ENCODE measurements around the gene H2AZ1. TPM values are rescaled to one million over a fixed set of nuclear protein-coding genes. Genes with fewer than 3 reads are reported as not detected.

Gene H2AZ1
- total RNA-seq (2014; rRNA removed; shearing (Covaris generic)), result 793 and 1,194 TPM in 2 replicates

- peak; percentile 94 for DNase-seq
- Histone ChIP-seq H3K36me3 (replicated peaks; ENCODE audit: control insufficient read depth, insufficient read depth, low read length) (peaks cover 8% of the 10 kb centered on the region), H3K27me3 (ENCODE audit: control insufficient read depth, insufficient read depth, low read length) (no peaks in the 10 kb centered on the region)
These were observed at the start of gene H2AZ1 for GRCh38 chr4:99949999-99950912. Gene H2AZ1 (minus strand): TSS chr4:99950275. CDS start chr4:99950170, 105 bp downstream.

GRCh38 chr4:99998062-99998867, 48.2 kb upstream of the H2AZ1 start:
- peak; percentile 13 for DNase-seq
- Histone ChIP-seq H3K4me3 (ENCODE audit: insufficient read depth, low read depth, low read length) (no peak overlapping the region), H3K27me3 (ENCODE audit: control insufficient read depth, insufficient read depth, low read length) (no peaks in the 10 kb centered on the region), H3K36me3 (replicated peaks; ENCODE audit: control insufficient read depth, insufficient read depth, low read length) (no peaks in the 10 kb centered on the region)

More at GRCh38 chr4:99949999-99950912, at the start of gene H2AZ1:
- H3K4me3 ChIP-seq (ENCODE audit: insufficient read depth, low read depth, low read length), result peak within 1 kb of the TSS; percentile 88

- Histone ChIP-seq H3K4me3 (ENCODE audit: insufficient read depth, low read depth, low read length) (no peak overlapping the region), H3K27me3 (ENCODE audit: control insufficient read depth, insufficient read depth, low read length) (no peaks in the 10 kb centered on the region), H3K36me3 (replicated peaks; ENCODE audit: control insufficient read depth, insufficient read depth, low read length) (no peaks in the 10 kb centered on the region)
- no peak for DNase-seq
These were observed 41.7 kb upstream of the H2AZ1 start for GRCh38 chr4:99991741-99992140.

- DNase-seq, result no peak
These were observed 37.6 kb upstream of the H2AZ1 start for GRCh38 chr4:99987681-99988080.

GRCh38 chr4:99986792-99987191, 36.7 kb upstream of the H2AZ1 start:
- H3K4me3 ChIP-seq (ENCODE audit: insufficient read depth, low read depth, low read length), result no peak overlapping the region
- H3K36me3 ChIP-seq (replicated peaks; ENCODE audit: control insufficient read depth, insufficient read depth, low read length), result no peaks in the 10 kb centered on the region
- H3K27me3 ChIP-seq (ENCODE audit: control insufficient read depth, insufficient read depth, low read length), result no peaks in the 10 kb centered on the region
- no peak for DNase-seq

More at GRCh38 chr4:99987681-99988080, 37.6 kb upstream of the H2AZ1 start:
- Histone ChIP-seq H3K4me3 (ENCODE audit: insufficient read depth, low read depth, low read length) (no peak overlapping the region), H3K27me3 (ENCODE audit: control insufficient read depth, insufficient read depth, low read length) (no peaks in the 10 kb centered on the region), H3K36me3 (replicated peaks; ENCODE audit: control insufficient read depth, insufficient read depth, low read length) (no peaks in the 10 kb centered on the region)

GRCh38 chr4:99983289-99983943, 33.3 kb upstream of the H2AZ1 start:
- no peaks in the 10 kb centered on the region for H3K27me3 ChIP-seq (ENCODE audit: control insufficient read depth, insufficient read depth, low read length)
- no peaks in the 10 kb centered on the region for H3K36me3 ChIP-seq (replicated peaks; ENCODE audit: control insufficient read depth, insufficient read depth, low read length)
- DNase-seq, result no peak
- H3K4me3 ChIP-seq (ENCODE audit: insufficient read depth, low read depth, low read length), result no peak overlapping the region

- Histone ChIP-seq H3K4me3 (ENCODE audit: insufficient read depth, low read depth, low read length) (no peak overlapping the region), H3K36me3 (replicated peaks; ENCODE audit: control insufficient read depth, insufficient read depth, low read length) (no peaks in the 10 kb centered on the region), H3K27me3 (ENCODE audit: control insufficient read depth, insufficient read depth, low read length) (no peaks in the 10 kb centered on the region)
- no peak for DNase-seq
These were observed 29.8 kb upstream of the H2AZ1 start for GRCh38 chr4:99979872-99980271.

- Histone ChIP-seq H3K36me3 (replicated peaks; ENCODE audit: control insufficient read depth, insufficient read depth, low read length) (no peaks in the 10 kb centered on the region), H3K27me3 (ENCODE audit: control insufficient read depth, insufficient read depth, low read length) (no peaks in the 10 kb centered on the region), H3K4me3 (ENCODE audit: insufficient read depth, low read depth, low read length) (no peak overlapping the region)
- no peak for DNase-seq
These were observed 21.5 kb upstream of the H2AZ1 start for GRCh38 chr4:99971453-99972111.

- no peak overlapping the region for H3K4me3 ChIP-seq (ENCODE audit: insufficient read depth, low read depth, low read length)
- no peaks in the 10 kb centered on the region for H3K36me3 ChIP-seq (replicated peaks; ENCODE audit: control insufficient read depth, insufficient read depth, low read length)
- DNase-seq, result no peak
- no peaks in the 10 kb centered on the region for H3K27me3 ChIP-seq (ENCODE audit: control insufficient read depth, insufficient read depth, low read length)
These were observed 18.3 kb upstream of the H2AZ1 start for GRCh38 chr4:99968330-99968729.

- no peaks in the 10 kb centered on the region for H3K36me3 ChIP-seq (replicated peaks; ENCODE audit: control insufficient read depth, insufficient read depth, low read length)
- no peak for DNase-seq
- no peak overlapping the region for H3K4me3 ChIP-seq (ENCODE audit: insufficient read depth, low read depth, low read length)
- no peaks in the 10 kb centered on the region for H3K27me3 ChIP-seq (ENCODE audit: control insufficient read depth, insufficient read depth, low read length)
These were observed 16.6 kb upstream of the H2AZ1 start for GRCh38 chr4:99966692-99967091.

- no peak for DNase-seq
These were observed 15.7 kb upstream of the H2AZ1 start for GRCh38 chr4:99965674-99966350.

GRCh38 chr4:99965173-99965572, 15.1 kb upstream of the H2AZ1 start:
- no peak for DNase-seq
- Histone ChIP-seq H3K27me3 (ENCODE audit: control insufficient read depth, insufficient read depth, low read length) (no peaks in the 10 kb centered on the region), H3K36me3 (replicated peaks; ENCODE audit: control insufficient read depth, insufficient read depth, low read length) (no peaks in the 10 kb centered on the region), H3K4me3 (ENCODE audit: insufficient read depth, low read depth, low read length) (no peak overlapping the region)

More at GRCh38 chr4:99965674-99966350, 15.7 kb upstream of the H2AZ1 start:
- no peaks in the 10 kb centered on the region for H3K36me3 ChIP-seq (replicated peaks; ENCODE audit: control insufficient read depth, insufficient read depth, low read length)
- H3K4me3 ChIP-seq (ENCODE audit: insufficient read depth, low read depth, low read length), result no peak overlapping the region
- H3K27me3 ChIP-seq (ENCODE audit: control insufficient read depth, insufficient read depth, low read length), result no peaks in the 10 kb centered on the region

- Histone ChIP-seq H3K4me3 (ENCODE audit: insufficient read depth, low read depth, low read length) (no peak overlapping the region), H3K36me3 (replicated peaks; ENCODE audit: control insufficient read depth, insufficient read depth, low read length) (no peaks in the 10 kb centered on the region), H3K27me3 (ENCODE audit: control insufficient read depth, insufficient read depth, low read length) (no peaks in the 10 kb centered on the region)
- no peak for DNase-seq
These were observed 11.6 kb upstream of the H2AZ1 start for GRCh38 chr4:99961711-99962110.

Data from H7 (cell line).